ENCODE data around the gene CLPTM1. TPM values are rescaled to one million over a fixed set of nuclear protein-coding genes. Genes with fewer than 3 reads are reported as not detected.

Gene CLPTM1, protein sequence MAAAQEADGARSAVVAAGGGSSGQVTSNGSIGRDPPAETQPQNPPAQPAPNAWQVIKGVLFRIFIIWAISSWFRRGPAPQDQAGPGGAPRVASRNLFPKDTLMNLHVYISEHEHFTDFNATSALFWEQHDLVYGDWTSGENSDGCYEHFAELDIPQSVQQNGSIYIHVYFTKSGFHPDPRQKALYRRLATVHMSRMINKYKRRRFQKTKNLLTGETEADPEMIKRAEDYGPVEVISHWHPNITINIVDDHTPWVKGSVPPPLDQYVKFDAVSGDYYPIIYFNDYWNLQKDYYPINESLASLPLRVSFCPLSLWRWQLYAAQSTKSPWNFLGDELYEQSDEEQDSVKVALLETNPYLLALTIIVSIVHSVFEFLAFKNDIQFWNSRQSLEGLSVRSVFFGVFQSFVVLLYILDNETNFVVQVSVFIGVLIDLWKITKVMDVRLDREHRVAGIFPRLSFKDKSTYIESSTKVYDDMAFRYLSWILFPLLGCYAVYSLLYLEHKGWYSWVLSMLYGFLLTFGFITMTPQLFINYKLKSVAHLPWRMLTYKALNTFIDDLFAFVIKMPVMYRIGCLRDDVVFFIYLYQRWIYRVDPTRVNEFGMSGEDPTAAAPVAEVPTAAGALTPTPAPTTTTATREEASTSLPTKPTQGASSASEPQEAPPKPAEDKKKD
- total RNA-seq: 100 to 1,000 TPM in 2 of 4 donors, 10 to 100 TPM in 2; 65.4 to 117 (median 104) TPM

DNA sequence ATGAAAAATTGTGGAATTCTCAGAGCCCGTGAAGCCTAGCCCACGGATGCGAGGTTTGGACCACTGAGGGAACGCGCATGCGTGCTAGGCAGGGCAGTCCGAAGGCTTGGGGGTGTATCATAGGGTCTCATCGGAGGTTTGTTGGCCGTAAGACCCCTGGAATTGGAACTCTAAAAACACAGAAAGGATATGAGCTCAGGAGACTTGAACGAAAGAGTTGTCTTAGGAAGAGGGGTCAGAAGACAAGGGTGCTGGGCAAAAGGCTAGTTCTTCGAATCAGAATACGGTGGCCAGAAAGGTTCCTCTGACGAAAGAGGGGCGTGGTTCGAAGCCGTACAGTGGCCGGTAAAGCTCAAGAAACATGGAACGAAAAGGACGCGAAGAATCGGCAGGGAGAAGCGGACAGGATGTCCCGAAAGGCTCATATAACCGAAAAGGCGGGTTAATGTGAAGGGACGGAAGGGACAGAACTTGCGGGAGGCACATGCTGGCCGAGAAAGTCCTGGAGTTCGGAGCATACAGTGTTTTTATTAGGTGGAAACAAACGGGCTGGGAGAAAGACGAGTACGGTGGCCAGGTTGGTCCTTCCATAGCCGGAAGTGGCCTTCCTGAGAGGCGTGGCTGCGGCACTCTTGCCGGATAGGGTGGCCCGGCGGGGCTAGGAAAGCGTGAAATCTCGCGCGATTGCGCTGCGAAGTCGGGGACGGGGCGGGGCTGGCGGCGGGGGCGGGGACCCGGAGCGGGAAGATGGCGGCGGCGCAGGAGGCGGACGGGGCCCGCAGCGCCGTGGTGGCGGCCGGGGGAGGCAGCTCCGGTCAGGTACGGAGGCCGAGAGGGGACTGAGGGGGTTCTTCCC lies at the start of gene CLPTM1:
Gene CLPTM1 (plus strand): TSS at position 732 of the 856 bp plus-strand sequence. CDS start 16 bp downstream, at position 748.
- WGBS, 2 donors: 0 to 2% methylated on average over 38 to 56 of the region's 65 CpGs
- Histone ChIP-seq H3K4me1 (peaks cover 25 to 30% of the 10 kb centered on the region in 2 donors), H3K27me3 (no peaks in the 10 kb centered on the region), H3K4me3 (replicated peaks in 1 of 3) (peak within 1 kb of the TSS; percentile 56 to 98 (median 93)), H3K27ac (peak within 1 kb of the TSS; percentile 89 to 94 (median 93)), H3K36me3 (peaks cover 0 to 4% of the 10 kb centered on the region in 2 donors), H3K9me3 (no peaks in the 10 kb centered on the region)
- TF ChIP-seq, protein P1, sequence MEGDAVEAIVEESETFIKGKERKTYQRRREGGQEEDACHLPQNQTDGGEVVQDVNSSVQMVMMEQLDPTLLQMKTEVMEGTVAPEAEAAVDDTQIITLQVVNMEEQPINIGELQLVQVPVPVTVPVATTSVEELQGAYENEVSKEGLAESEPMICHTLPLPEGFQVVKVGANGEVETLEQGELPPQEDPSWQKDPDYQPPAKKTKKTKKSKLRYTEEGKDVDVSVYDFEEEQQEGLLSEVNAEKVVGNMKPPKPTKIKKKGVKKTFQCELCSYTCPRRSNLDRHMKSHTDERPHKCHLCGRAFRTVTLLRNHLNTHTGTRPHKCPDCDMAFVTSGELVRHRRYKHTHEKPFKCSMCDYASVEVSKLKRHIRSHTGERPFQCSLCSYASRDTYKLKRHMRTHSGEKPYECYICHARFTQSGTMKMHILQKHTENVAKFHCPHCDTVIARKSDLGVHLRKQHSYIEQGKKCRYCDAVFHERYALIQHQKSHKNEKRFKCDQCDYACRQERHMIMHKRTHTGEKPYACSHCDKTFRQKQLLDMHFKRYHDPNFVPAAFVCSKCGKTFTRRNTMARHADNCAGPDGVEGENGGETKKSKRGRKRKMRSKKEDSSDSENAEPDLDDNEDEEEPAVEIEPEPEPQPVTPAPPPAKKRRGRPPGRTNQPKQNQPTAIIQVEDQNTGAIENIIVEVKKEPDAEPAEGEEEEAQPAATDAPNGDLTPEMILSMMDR (IDR thresholded peaks at IDR 0.05): peak in 3 of 6 experiments; percentile 17 to 40 (median 37)
- peak in 1 of 2 donors; percentile 80 for TF ChIP-seq POLR2A (IDR thresholded peaks at IDR 0.05)
- DNase-seq: peak; percentile 96 to 97
- intact Hi-C loops (cut with DNase I): loop anchor here (10.0 kb wide), 1 partner anchor 170 kb away; no protein-coding TSS in a partner anchor

DNA sequence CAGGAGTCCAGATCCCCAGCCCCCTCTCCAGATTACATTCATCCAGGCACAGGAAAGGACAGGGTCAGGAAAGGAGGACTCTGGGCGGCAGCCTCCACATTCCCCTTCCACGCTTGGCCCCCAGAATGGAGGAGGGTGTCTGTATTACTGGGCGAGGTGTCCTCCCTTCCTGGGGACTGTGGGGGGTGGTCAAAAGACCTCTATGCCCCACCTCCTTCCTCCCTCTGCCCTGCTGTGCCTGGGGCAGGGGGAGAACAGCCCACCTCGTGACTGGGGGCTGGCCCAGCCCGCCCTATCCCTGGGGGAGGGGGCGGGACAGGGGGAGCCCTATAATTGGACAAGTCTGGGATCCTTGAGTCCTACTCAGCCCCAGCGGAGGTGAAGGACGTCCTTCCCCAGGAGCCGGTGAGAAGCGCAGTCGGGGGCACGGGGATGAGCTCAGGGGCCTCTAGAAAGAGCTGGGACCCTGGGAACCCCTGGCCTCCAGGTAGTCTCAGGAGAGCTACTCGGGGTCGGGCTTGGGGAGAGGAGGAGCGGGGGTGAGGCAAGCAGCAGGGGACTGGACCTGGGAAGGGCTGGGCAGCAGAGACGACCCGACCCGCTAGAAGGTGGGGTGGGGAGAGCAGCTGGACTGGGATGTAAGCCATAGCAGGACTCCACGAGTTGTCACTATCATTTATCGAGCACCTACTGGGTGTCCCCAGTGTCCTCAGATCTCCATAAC lies 49.6 kb upstream of the CLPTM1 start, which contains the start of gene APOE:
Gene APOE (plus strand): TSS at position 360 of the 724 bp plus-strand sequence. CDS start 829 bp downstream, outside the sequence.
- peaks cover 0 to 8% of the 10 kb centered on the region in 2 donors for H3K4me1 ChIP-seq
- 7 to 8% methylated on average over 7 to 17 of the region's 20 CpGs for WGBS, 2 donors
- DNase-seq: no peak
- H3K27ac ChIP-seq: peak within 1 kb of the TSS in 1 of 3 donors; percentile 45
- peaks cover 0 to 19% of the 10 kb centered on the region in 2 donors for H3K36me3 ChIP-seq
- peaks cover 4% of the 10 kb centered on the region for H3K27me3 ChIP-seq
- H3K4me3 ChIP-seq (replicated peaks in 1 of 3): peak within 1 kb of the TSS in 1 of 3 donors; percentile 7
- H3K9me3 ChIP-seq: no peaks in the 10 kb centered on the region
- intact Hi-C loops (cut with DNase I): loop anchor here (2.0 kb wide), 1 partner anchor 45 kb away; no protein-coding TSS in a partner anchor
- TF ChIP-seq, protein P1 (IDR thresholded peaks at IDR 0.05): no peak
- TF ChIP-seq POLR2A (IDR thresholded peaks at IDR 0.05): no peak

DNA sequence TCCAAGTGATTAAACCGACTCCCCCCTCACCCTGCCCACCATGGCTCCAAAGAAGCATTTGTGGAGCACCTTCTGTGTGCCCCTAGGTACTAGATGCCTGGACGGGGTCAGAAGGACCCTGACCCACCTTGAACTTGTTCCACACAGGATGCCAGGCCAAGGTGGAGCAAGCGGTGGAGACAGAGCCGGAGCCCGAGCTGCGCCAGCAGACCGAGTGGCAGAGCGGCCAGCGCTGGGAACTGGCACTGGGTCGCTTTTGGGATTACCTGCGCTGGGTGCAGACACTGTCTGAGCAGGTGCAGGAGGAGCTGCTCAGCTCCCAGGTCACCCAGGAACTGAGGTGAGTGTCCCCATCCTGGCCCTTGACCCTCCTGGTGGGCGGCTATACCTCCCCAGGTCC lies 47.6 kb upstream of the CLPTM1 start:
- no peak overlapping the region for H3K27ac ChIP-seq
- no peak overlapping the region for H3K4me3 ChIP-seq (replicated peaks in 1 of 3)
- TF ChIP-seq POLR2A (IDR thresholded peaks at IDR 0.05): no peak
- TF ChIP-seq, protein P1 (IDR thresholded peaks at IDR 0.05): no peak
- peaks cover 4% of the 10 kb centered on the region for H3K27me3 ChIP-seq
- WGBS, 2 donors: 94 to 95% methylated on average over 9 to 11 of the region's 12 CpGs
- intact Hi-C loops (cut with DNase I): no loop called here
- peaks cover 0 to 18% of the 10 kb centered on the region in 2 donors for H3K4me1 ChIP-seq
- DNase-seq: no peak
- no peaks in the 10 kb centered on the region for H3K9me3 ChIP-seq
- H3K36me3 ChIP-seq: peaks cover 0 to 5% of the 10 kb centered on the region in 2 donors

DNA sequence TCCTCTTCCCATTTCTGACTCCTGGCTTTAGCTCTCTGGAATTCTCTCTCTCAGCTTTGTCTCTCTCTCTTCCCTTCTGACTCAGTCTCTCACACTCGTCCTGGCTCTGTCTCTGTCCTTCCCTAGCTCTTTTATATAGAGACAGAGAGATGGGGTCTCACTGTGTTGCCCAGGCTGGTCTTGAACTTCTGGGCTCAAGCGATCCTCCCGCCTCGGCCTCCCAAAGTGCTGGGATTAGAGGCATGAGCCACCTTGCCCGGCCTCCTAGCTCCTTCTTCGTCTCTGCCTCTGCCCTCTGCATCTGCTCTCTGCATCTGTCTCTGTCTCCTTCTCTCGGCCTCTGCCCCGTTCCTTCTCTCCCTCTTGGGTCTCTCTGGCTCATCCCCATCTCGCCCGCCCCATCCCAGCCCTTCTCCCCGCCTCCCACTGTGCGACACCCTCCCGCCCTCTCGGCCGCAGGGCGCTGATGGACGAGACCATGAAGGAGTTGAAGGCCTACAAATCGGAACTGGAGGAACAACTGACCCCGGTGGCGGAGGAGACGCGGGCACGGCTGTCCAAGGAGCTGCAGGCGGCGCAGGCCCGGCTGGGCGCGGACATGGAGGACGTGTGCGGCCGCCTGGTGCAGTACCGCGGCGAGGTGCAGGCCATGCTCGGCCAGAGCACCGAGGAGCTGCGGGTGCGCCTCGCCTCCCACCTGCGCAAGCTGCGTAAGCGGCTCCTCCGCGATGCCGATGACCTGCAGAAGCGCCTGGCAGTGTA lies 46.9 kb upstream of the CLPTM1 start:
- DNase-seq: no peak
- H3K27ac ChIP-seq: no peak overlapping the region
- H3K9me3 ChIP-seq: no peaks in the 10 kb centered on the region
- H3K27me3 ChIP-seq: peaks cover 4% of the 10 kb centered on the region
- H3K36me3 ChIP-seq: peaks cover 0 to 1% of the 10 kb centered on the region in 2 donors
- no peak overlapping the region for H3K4me3 ChIP-seq (replicated peaks in 1 of 3)
- intact Hi-C loops (cut with DNase I): no loop called here
- H3K4me1 ChIP-seq: peaks cover 0 to 18% of the 10 kb centered on the region in 2 donors
- WGBS, 2 donors: 91 to 95% methylated on average over 23 to 45 of the region's 46 CpGs
- TF ChIP-seq, protein P1 (IDR thresholded peaks at IDR 0.05): no peak
- no peak for TF ChIP-seq POLR2A (IDR thresholded peaks at IDR 0.05)
